ENCODE results near the gene COTL1. TPM values are rescaled to one million over a fixed set of nuclear protein-coding genes. Genes with fewer than 3 reads are reported as not detected.

Gene COTL1
- total RNA-seq, 1 donor from 2014 or later: 359 TPM

DNA sequence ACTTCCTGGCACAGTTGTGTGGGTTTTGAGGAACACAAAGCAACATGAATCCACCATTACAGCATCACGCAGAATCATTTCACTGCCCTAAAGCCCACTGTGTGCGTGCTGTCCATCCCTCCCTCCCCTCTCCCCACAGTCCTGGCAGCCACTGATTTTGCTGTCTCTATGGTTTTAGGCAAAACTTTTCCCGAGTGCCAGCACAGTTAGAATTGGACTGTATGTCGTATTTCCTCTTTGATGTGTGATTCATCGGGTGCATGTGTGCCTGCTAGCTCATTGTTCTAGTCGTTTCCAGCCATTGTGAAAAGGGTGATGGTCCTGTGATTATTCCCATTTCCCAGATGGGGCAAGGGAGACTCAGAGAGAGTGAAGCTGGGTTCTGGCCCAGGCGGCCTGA lies 43.1 kb upstream of the COTL1 start:
- Mint-ChIP-seq H3K27ac (ENCODE audit: unreplicated experiment) (no peak overlapping the region), H3K4me1 (ENCODE audit: low read depth, unreplicated experiment) (no peaks in the 10 kb centered on the region), H3K27me3 (ENCODE audit: low read depth, unreplicated experiment) (no peaks in the 10 kb centered on the region), H3K4me3 (ENCODE audit: unreplicated experiment) (no peak overlapping the region), H3K9me3 (ENCODE audit: unreplicated experiment) (no peaks in the 10 kb centered on the region), H3K36me3 (ENCODE audit: low read depth, unreplicated experiment) (peaks cover 24% of the 10 kb centered on the region)
- no peaks in the 10 kb centered on the region for H3K27me3 ChIP-seq (ENCODE audit: insufficient read depth, low read length)
- no peak for FAIRE-seq
- no peaks in the 10 kb centered on the region for H3K9me3 ChIP-seq (ENCODE audit: insufficient read depth, low read depth, low read length)
- H4K20me1 ChIP-seq (ENCODE audit: insufficient read depth, low read length): peaks cover 29% of the 10 kb centered on the region
- H3K4me2 ChIP-seq (ENCODE audit: low read length): no peak overlapping the region
- H3K4me3 ChIP-seq (ENCODE audit: insufficient read depth, low read depth, low read length): no peak overlapping the region
- TF ChIP-seq, protein P1, sequence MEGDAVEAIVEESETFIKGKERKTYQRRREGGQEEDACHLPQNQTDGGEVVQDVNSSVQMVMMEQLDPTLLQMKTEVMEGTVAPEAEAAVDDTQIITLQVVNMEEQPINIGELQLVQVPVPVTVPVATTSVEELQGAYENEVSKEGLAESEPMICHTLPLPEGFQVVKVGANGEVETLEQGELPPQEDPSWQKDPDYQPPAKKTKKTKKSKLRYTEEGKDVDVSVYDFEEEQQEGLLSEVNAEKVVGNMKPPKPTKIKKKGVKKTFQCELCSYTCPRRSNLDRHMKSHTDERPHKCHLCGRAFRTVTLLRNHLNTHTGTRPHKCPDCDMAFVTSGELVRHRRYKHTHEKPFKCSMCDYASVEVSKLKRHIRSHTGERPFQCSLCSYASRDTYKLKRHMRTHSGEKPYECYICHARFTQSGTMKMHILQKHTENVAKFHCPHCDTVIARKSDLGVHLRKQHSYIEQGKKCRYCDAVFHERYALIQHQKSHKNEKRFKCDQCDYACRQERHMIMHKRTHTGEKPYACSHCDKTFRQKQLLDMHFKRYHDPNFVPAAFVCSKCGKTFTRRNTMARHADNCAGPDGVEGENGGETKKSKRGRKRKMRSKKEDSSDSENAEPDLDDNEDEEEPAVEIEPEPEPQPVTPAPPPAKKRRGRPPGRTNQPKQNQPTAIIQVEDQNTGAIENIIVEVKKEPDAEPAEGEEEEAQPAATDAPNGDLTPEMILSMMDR (IDR thresholded peaks at IDR 0.05; ENCODE audit: insufficient read depth, low read depth, low read length): no peak
- TF ChIP-seq EZH2 (IDR thresholded peaks at IDR 0.05; ENCODE audit: insufficient read depth, low read length): no peak
- peak; percentile 14 for DNase-seq (ENCODE audit: low read depth)
- no peak overlapping the region for H3K9ac ChIP-seq (ENCODE audit: low read length)
- H3K4me1 ChIP-seq (ENCODE audit: insufficient read depth, low read length): no peaks in the 10 kb centered on the region
- H3K27ac ChIP-seq (ENCODE audit: low read depth, low read length): no peak overlapping the region
- H3K79me2 ChIP-seq (ENCODE audit: insufficient read depth, low read length): peaks cover 3% of the 10 kb centered on the region
- peaks cover 28% of the 10 kb centered on the region for H3K36me3 ChIP-seq (ENCODE audit: insufficient read depth, low read length)
- H2AFZ ChIP-seq (ENCODE audit: low read depth, low read length): no peak overlapping the region

DNA sequence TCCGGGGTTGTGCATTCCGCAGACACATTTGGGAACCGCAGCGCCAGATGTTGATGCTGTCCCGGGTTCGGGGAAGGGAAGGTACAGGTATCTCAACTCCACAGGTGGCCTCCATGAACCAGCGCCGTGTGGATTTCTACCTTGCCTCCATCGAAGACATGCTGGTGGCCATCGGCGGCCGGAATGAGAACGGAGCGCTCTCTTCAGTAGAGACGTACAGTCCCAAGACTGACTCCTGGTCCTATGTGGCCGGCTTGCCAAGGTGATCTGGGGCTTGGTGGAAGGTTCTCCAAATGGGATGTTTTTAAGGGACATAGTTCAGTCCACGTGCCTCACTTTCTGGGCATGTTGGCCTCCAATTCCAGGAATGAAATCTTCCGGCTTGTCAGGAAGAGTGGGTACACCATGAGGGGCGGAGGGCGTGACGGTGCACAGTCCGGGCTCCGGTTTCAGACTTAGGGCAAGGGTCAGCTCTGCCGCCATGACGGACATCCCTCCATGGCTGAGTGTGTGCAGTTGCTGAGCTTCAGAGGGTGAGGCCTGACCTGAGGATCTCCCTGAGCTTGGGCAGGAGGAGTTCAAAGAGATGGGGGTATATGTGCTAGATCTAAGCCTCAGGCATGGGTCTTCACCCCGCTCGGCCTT lies 41.9 kb upstream of the COTL1 start:
- H3K4me2 ChIP-seq (ENCODE audit: low read length): no peak overlapping the region
- no peak overlapping the region for H2AFZ ChIP-seq (ENCODE audit: low read depth, low read length)
- peaks cover 3% of the 10 kb centered on the region for H3K79me2 ChIP-seq (ENCODE audit: insufficient read depth, low read length)
- H3K4me1 ChIP-seq (ENCODE audit: insufficient read depth, low read length): no peaks in the 10 kb centered on the region
- no peak overlapping the region for H3K27ac ChIP-seq (ENCODE audit: low read depth, low read length)
- H3K27me3 ChIP-seq (ENCODE audit: insufficient read depth, low read length): no peaks in the 10 kb centered on the region
- Mint-ChIP-seq H3K4me1 (ENCODE audit: low read depth, unreplicated experiment) (peaks cover 2% of the 10 kb centered on the region), H3K36me3 (ENCODE audit: low read depth, unreplicated experiment) (peaks cover 24% of the 10 kb centered on the region), H3K9me3 (ENCODE audit: unreplicated experiment) (no peaks in the 10 kb centered on the region), H3K27ac (ENCODE audit: unreplicated experiment) (no peak overlapping the region), H3K27me3 (ENCODE audit: low read depth, unreplicated experiment) (no peaks in the 10 kb centered on the region), H3K4me3 (ENCODE audit: unreplicated experiment) (no peak overlapping the region)
- H3K36me3 ChIP-seq (ENCODE audit: insufficient read depth, low read length): peaks cover 28% of the 10 kb centered on the region
- no peak for TF ChIP-seq EZH2 (IDR thresholded peaks at IDR 0.05; ENCODE audit: insufficient read depth, low read length)
- TF ChIP-seq, protein P1 (IDR thresholded peaks at IDR 0.05; ENCODE audit: insufficient read depth, low read depth, low read length): no peak
- H3K9ac ChIP-seq (ENCODE audit: low read length): no peak overlapping the region
- H3K4me3 ChIP-seq (ENCODE audit: insufficient read depth, low read depth, low read length): no peak overlapping the region
- DNase-seq (ENCODE audit: low read depth) (no peak), FAIRE-seq (no peak)
- no peaks in the 10 kb centered on the region for H3K9me3 ChIP-seq (ENCODE audit: insufficient read depth, low read depth, low read length)
- H4K20me1 ChIP-seq (ENCODE audit: insufficient read depth, low read length): peaks cover 28% of the 10 kb centered on the region

DNA sequence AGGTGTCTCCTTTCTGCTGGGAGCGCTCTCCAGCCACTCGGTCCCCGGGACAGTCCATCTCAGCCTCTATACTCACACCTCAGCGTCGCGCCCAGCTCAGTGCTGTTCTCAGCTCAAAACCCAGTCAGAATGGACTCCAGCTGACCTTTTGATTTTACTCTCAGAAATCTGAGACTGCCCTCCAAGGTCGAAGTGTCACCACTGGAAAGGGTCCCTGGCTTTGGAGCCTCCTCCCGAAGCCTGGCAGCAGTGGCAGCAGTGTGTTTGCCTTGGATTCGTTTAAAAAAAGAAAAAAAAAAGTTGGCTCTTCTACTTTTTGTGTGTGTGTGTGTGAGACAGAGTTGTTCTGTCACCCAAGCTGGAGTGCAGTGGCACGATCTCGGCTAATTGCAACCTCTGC lies 40.8 kb upstream of the COTL1 start:
- no peaks in the 10 kb centered on the region for H3K9me3 ChIP-seq (ENCODE audit: insufficient read depth, low read depth, low read length)
- H2AFZ ChIP-seq (ENCODE audit: low read depth, low read length): no peak overlapping the region
- H3K27ac ChIP-seq (ENCODE audit: low read depth, low read length): no peak overlapping the region
- no peaks in the 10 kb centered on the region for H3K4me1 ChIP-seq (ENCODE audit: insufficient read depth, low read length)
- no peak for FAIRE-seq
- Mint-ChIP-seq H3K4me1 (ENCODE audit: low read depth, unreplicated experiment) (peaks cover 2% of the 10 kb centered on the region), H3K27me3 (ENCODE audit: low read depth, unreplicated experiment) (no peaks in the 10 kb centered on the region), H3K9me3 (ENCODE audit: unreplicated experiment) (no peaks in the 10 kb centered on the region), H3K4me3 (ENCODE audit: unreplicated experiment) (no peak overlapping the region), H3K27ac (ENCODE audit: unreplicated experiment) (no peak overlapping the region), H3K36me3 (ENCODE audit: low read depth, unreplicated experiment) (peaks cover 24% of the 10 kb centered on the region)
- peaks cover 3% of the 10 kb centered on the region for H3K79me2 ChIP-seq (ENCODE audit: insufficient read depth, low read length)
- H4K20me1 ChIP-seq (ENCODE audit: insufficient read depth, low read length): peaks cover 31% of the 10 kb centered on the region
- H3K4me3 ChIP-seq (ENCODE audit: insufficient read depth, low read depth, low read length): no peak overlapping the region
- TF ChIP-seq EZH2 (IDR thresholded peaks at IDR 0.05; ENCODE audit: insufficient read depth, low read length): no peak
- TF ChIP-seq, protein P1 (IDR thresholded peaks at IDR 0.05; ENCODE audit: insufficient read depth, low read depth, low read length): no peak
- no peaks in the 10 kb centered on the region for H3K27me3 ChIP-seq (ENCODE audit: insufficient read depth, low read length)
- no peak for DNase-seq (ENCODE audit: low read depth)
- no peak overlapping the region for H3K4me2 ChIP-seq (ENCODE audit: low read length)
- H3K9ac ChIP-seq (ENCODE audit: low read length): no peak overlapping the region
- peaks cover 25% of the 10 kb centered on the region for H3K36me3 ChIP-seq (ENCODE audit: insufficient read depth, low read length)

All from astrocyte (in vitro differentiated cells and primary cell).